ENCODE data around the gene SLC35D2.
A peak's percentile ranks its signal among the peaks of the same experiment; 100 is the strongest.
"Not testable (repeated sequence)": the region's sequence is repeated elsewhere in the genome, so short reads cannot be mapped to it uniquely, and the experiment has no call there.

The SLC35D2 gene

DNA sequence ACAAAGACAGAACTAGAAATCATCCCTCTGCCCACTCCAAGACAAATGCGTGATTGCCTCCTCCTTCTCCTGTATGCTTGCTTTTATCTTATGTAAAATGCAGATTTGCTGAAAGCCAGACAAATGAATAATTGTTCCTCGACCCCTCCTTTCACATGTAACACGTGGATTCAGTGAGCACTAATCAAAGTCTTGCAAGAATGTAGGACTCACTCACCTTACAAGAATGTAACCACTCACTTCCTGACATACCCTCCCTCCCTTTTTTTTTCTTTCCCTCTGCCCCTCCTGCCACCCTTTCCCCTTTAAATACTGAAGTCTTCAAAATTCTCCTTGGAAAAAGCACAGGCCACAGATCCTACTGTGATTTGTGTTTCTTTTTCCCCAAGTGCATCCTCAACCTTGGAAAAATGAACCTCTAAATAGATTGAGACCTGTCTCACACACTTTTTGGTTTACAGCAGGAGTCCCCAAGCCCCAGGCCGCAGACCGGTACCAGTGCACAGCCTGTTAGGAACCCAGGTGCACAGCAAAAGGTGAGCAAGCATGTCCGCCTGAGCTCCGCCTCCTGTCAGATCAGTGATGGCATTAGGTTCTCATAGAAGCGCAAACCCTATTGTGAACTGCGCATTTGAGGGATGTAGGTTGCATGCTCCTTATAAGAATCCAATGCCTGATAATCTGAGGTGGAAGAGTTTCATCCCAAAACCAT, 52.1 kb downstream of the SLC35D2 start:
- TF ChIP-seq CTCF (IDR thresholded peaks at IDR 0.05; ENCODE audit: low read depth, low read length, missing control alignments), result no peak
- H3K4me3 ChIP-seq (ENCODE audit: low read depth, low read length), result no peak overlapping the region
- H3K36me3 ChIP-seq (replicated peaks), result no peaks in the 10 kb centered on the region
- no peak for DNase-seq
- no peak overlapping the region for H3K27ac ChIP-seq
- in situ Hi-C loops (cut with HindIII; ENCODE audit: low pct_ligation_motif_present, low sequenced_read_pairs), result no loop called here
- no peaks in the 10 kb centered on the region for H3K27me3 ChIP-seq (replicated peaks)

DNA sequence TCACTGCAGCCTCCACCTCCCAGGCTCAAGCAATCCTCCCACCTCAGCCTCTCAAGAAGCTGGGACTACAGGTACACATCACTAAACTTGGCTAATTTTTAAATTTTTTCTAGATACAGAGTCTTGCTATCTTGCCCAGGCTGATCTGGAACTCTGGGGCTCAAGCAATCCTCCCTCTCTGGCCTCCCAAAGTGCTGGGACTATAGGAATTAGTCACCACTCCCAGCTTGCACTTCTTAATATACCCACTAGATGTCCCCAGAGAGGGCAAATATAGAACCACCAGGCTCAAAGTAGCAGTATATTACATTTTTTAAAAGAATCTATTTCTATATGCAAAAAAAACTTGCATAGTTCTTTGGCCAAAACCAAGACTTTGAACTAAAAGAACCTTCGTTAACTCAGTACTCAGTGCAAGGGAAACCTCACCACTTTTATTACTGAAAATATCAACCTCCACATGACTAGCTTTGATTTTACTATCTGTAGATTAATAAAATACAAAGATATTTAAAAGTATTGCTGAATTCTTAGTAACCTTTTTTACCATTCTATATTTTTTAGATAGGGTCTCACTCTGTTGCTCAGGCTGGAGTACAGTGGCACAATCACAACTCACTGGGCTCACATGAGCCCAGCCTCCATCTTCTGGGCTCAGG, 55.7 kb downstream of the SLC35D2 start:
- DNase-seq, result peak; percentile 70
- Histone ChIP-seq H3K27ac (no peak overlapping the region), H3K27me3 (replicated peaks) (no peaks in the 10 kb centered on the region), H3K36me3 (replicated peaks) (no peaks in the 10 kb centered on the region), H3K4me3 (ENCODE audit: low read depth, low read length) (no peak overlapping the region)
- TF ChIP-seq CTCF (IDR thresholded peaks at IDR 0.05; ENCODE audit: low read depth, low read length, missing control alignments), result peak; percentile 74
- in situ Hi-C loops (cut with HindIII; ENCODE audit: low pct_ligation_motif_present, low sequenced_read_pairs), result no loop called here

DNA sequence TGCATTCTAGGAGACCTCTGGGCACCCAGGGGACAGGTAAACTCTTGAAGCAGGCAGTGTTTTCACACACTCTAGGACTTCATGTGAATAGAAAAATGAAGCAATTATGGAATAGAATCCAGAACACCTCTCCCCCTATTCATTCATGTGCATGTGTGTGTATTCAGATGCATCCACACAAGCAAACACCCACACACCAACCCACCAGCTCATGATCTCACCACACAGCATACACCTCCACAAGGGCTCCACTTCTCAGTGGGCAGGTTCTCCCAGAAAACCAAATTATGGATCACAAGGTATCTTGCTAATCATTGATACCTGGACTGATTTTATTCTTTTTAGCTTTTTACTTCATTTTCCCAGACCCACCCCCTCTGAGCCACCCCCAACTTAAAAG, 60.3 kb downstream of the SLC35D2 start:
- Histone ChIP-seq H3K27me3 (replicated peaks) (no peaks in the 10 kb centered on the region), H3K4me3 (ENCODE audit: low read depth, low read length) (no peak overlapping the region), H3K27ac (no peak overlapping the region), H3K36me3 (replicated peaks) (no peaks in the 10 kb centered on the region)
- DNase-seq, result no peak
- TF ChIP-seq CTCF (IDR thresholded peaks at IDR 0.05; ENCODE audit: low read depth, low read length, missing control alignments), result no peak
- in situ Hi-C loops (cut with HindIII; ENCODE audit: low pct_ligation_motif_present, low sequenced_read_pairs), result no loop called here

GRCh38 chr9:96322736-96323135, 60.8 kb downstream of the SLC35D2 start:
- DNase-seq; H3K36me3 ChIP-seq (replicated peaks); H3K27me3 ChIP-seq (replicated peaks); H3K27ac ChIP-seq; H3K4me3 ChIP-seq (ENCODE audit: low read depth, low read length); in situ Hi-C loops (cut with HindIII; ENCODE audit: low pct_ligation_motif_present, low sequenced_read_pairs): not testable (repeated sequence)

DNA sequence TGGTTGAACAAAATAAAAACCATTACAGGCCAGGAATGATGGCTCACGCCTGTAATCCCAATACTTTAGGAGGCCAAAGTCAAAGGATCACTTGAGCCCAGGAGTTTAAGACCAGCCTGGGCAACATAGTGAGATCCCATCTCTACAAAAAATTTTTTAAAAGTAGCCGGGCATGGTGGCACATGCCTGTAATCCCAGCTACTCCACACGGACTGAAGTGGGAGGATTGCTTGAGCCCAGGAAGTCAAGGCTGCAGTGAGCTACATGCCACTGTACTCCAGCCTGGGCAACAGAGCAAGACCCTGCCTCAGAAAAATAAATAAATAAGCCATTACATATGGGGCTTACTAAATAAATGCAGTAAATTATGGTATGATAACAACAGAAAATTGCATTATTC, 61.3 kb downstream of the SLC35D2 start:
- H3K36me3 ChIP-seq (replicated peaks); H3K4me3 ChIP-seq (ENCODE audit: low read depth, low read length); DNase-seq; in situ Hi-C loops (cut with HindIII; ENCODE audit: low pct_ligation_motif_present, low sequenced_read_pairs); H3K27me3 ChIP-seq (replicated peaks); H3K27ac ChIP-seq: not testable (repeated sequence)

- no peak overlapping the region for H3K4me3 ChIP-seq (ENCODE audit: low read depth, low read length)
- DNase-seq, result no peak
- in situ Hi-C loops (cut with HindIII; ENCODE audit: low pct_ligation_motif_present, low sequenced_read_pairs), result no loop called here
- no peaks in the 10 kb centered on the region for H3K27me3 ChIP-seq (replicated peaks)
- no peaks in the 10 kb centered on the region for H3K36me3 ChIP-seq (replicated peaks)
- no peak for TF ChIP-seq CTCF (IDR thresholded peaks at IDR 0.05; ENCODE audit: low read depth, low read length, missing control alignments)
- H3K27ac ChIP-seq, result no peak overlapping the region
These were observed 62.0 kb downstream of the SLC35D2 start for GRCh38 chr9:96321515-96321914.

Data from brain microvascular endothelial cell (primary cell).